Gastroesophageal sphincter (tissue), 4 donors: ENCODE measurements around the gene PTPRD. TPM values are rescaled to one million over a fixed set of nuclear protein-coding genes. Genes with fewer than 3 reads are reported as not detected.

ENCODE experiments used
- ATAC-seq: fragments of 150-250 bp; one replicate; pipeline ENCODE4 v1.9.1; 2016; ENCODE audit warnings: mild to moderate bottlenecking, moderate library complexity
- H3K27ac ChIP-seq, 4 donors: fragments of 200-600 bp; sonication (generic) in 3 of 4; 1 replicate in 3 of 4; 2 replicates in 1 of 4; pipeline ENCODE4 v1.5.1; 2016 to 2019
- H3K27me3 ChIP-seq: fragments of 200-600 bp; sonication (generic); one replicate; pipeline ENCODE4 v1.5.1; 2019
- H3K36me3 ChIP-seq, 2 donors: fragments of 200-600 bp; sonication (generic); one replicate each; pipeline ENCODE4 v1.5.1; 2019; ENCODE audit warnings: control low read depth in 1 of 2
- H3K4me1 ChIP-seq, 3 donors: fragments of 200-600 bp; sonication (generic); 1 replicate in 2 of 3; 2 replicates in 1 of 3; pipeline ENCODE4 v1.5.1; 2016 to 2019; ENCODE audit warnings: control low read depth in 2 of 3
- H3K4me3 ChIP-seq, 2 donors: fragments of 200-600 bp; sonication (generic); one replicate each; pipeline ENCODE4 v1.5.1; 2019; ENCODE audit warnings: mild to moderate bottlenecking in 1 of 2, moderate library complexity in 1 of 2
- H3K9me3 ChIP-seq, 3 donors: fragments of 200-600 bp; sonication (generic); one replicate each; pipeline ENCODE4 v1.5.1; 2017 to 2019; ENCODE audit warnings: control low read depth in 2 of 3
- CTCF ChIP-seq, 4 experiments: fragments of 200-600 bp in 2 of 4; fragments of 450-650 bp in 2 of 4; sonication (generic) in 1 of 4; IDR thresholded peaks; one replicate each; pipeline ENCODE4 v1.5.1; 2017 to 2019; ENCODE audit warnings: antibody characterized with exemption in 4 of 4, mild to moderate bottlenecking in 2 of 4, moderate library complexity in 2 of 4
- EP300 ChIP-seq: sonication (generic); formaldehyde crosslinking; IDR thresholded peaks from one replicate; pipeline ENCODE4 v1.6.1; 2017; ENCODE audit warnings: antibody characterized with exemption, mild to moderate bottlenecking
- POLR2A ChIP-seq, 2 donors: fragments of 450-650 bp; IDR thresholded peaks; one replicate each; pipeline ENCODE4 v1.6.1; 2017; ENCODE audit warnings: antibody characterized with exemption in 2 of 2, mild to moderate bottlenecking in 2 of 2, moderate library complexity in 1 of 2
- POLR2AphosphoS5 ChIP-seq: sonication (generic); formaldehyde crosslinking; IDR thresholded peaks from one replicate; pipeline ENCODE4 v1.6.1; 2017; ENCODE audit warnings: antibody characterized with exemption
- WGBS, 2 donors: methylation state at CpG; one replicate each; pipeline ENCODE4 v1.1.5; 2018; ENCODE audit warnings: low coverage in 1 of 2; 5-methylcytosine and 5-hydroxymethylcytosine counted together
- total RNA-seq, 4 donors: library from RNA; depleted of rRNA; stranded (reverse); fragments of >200 nt; gene quantifications; one replicate each; pipeline ENCODE4 v1.1.0, GENCODE V29; 2016

PTPRD gene
- total RNA-seq, 4 donors from 2014 or later: 3.5 to 53.9 (median 15.8) TPM

DNA sequence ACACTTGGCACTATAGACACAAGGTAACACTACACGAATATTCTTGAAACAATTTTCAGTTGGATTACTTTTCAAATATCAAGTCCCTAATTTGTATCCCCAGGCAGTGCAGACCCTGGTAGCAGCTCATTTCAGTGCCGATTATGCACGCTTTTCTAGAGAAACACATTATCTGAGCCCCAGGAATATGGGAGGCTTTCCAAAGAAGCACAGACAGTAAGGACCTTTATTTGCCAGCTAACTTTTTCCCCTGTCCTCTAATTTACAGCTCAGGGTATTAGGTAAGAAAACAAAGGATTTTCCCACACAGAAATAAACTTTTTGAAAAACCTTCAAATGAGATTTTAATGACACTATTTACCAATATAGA, 1961.0 kb downstream of the PTPRD start:
- Histone ChIP-seq H3K27ac (no peak overlapping the region), H3K27me3 (no peaks in the 10 kb centered on the region), H3K4me1 (no peaks in the 10 kb centered on the region), H3K9me3 (no peaks in the 10 kb centered on the region), H3K36me3 (no peaks in the 10 kb centered on the region), H3K4me3 (no peak overlapping the region)
- TF ChIP-seq CTCF (IDR thresholded peaks at IDR 0.05) (no peak), EP300 (no peak), POLR2A (IDR thresholded peaks at IDR 0.05) (no peak), POLR2AphosphoS5 (no peak)
- WGBS, 2 donors: 18 to 43% methylated on average over 3 of the region's 3 CpGs
- ATAC-seq: no peak

- Histone ChIP-seq H3K4me1 (no peaks in the 10 kb centered on the region), H3K27ac (no peak overlapping the region), H3K4me3 (no peak overlapping the region), H3K36me3 (no peaks in the 10 kb centered on the region), H3K9me3 (no peaks in the 10 kb centered on the region), H3K27me3 (no peaks in the 10 kb centered on the region)
- TF ChIP-seq POLR2AphosphoS5 (no peak), CTCF (IDR thresholded peaks at IDR 0.05) (no peak), POLR2A (IDR thresholded peaks at IDR 0.05) (no peak), EP300 (no peak)
- no peak for ATAC-seq
- WGBS, 2 donors: 80 to 85% methylated on average over 9 to 10 of the region's 10 CpGs
Measured at GRCh38 chr9:8651070-8651845, 1961.5 kb downstream of the PTPRD start.

DNA sequence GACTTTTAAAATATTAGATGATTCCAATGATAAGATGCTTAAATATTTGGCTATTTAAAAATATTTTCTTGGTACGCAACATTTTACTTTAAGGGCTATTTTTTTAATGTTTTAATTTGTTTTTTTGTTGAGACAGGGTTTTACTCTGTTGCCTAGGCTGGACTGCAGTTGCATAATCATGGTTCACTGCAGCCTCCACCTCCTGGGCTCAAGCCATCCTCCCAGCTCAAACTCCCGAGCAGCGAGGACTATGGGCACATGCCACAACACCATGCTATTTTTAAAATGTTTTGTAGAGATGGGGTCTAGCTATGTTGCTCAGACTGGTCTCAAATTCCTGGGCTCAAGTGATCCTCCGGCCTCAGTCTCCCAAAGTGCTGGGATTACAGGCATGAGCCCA, 1963.0 kb downstream of the PTPRD start:
- H3K36me3 ChIP-seq: no peaks in the 10 kb centered on the region
- ATAC-seq: no peak
- no peaks in the 10 kb centered on the region for H3K4me1 ChIP-seq
- no peaks in the 10 kb centered on the region for H3K27me3 ChIP-seq
- H3K9me3 ChIP-seq: no peaks in the 10 kb centered on the region
- TF ChIP-seq POLR2A (IDR thresholded peaks at IDR 0.05): no peak
- TF ChIP-seq EP300: no peak
- no peak for TF ChIP-seq POLR2AphosphoS5
- TF ChIP-seq CTCF (IDR thresholded peaks at IDR 0.05): no peak
- H3K27ac ChIP-seq: no peak overlapping the region
- 72 to 94% methylated on average over 3 of the region's 4 CpGs for WGBS, 2 donors
- H3K4me3 ChIP-seq: no peak overlapping the region

DNA sequence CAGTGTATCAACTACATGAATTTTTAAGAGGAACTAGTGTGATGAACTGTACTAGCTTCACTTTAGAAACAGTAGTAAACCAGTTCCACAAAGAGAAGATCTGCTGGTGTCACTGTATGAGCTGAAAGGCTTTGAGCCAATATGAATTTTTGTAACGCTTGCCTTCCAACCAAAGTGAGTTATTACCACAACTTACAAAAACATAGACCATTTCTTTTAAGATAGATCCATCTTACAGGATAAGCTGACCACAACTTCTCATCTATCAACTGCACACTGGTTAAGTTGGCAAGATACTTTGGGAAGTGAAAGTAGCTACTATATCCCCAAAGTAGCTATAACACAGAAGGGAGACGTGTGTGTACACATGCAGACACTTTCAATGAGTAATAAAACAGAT, 1963.6 kb downstream of the PTPRD start:
- H3K4me3 ChIP-seq: no peak overlapping the region
- H3K4me1 ChIP-seq: no peaks in the 10 kb centered on the region
- no peaks in the 10 kb centered on the region for H3K36me3 ChIP-seq
- TF ChIP-seq EP300 (no peak), POLR2AphosphoS5 (no peak), CTCF (IDR thresholded peaks at IDR 0.05) (no peak), POLR2A (IDR thresholded peaks at IDR 0.05) (no peak)
- ATAC-seq: no peak
- WGBS, 2 donors: 58 to 78% methylated on average over 2 of the region's 2 CpGs
- H3K27me3 ChIP-seq: no peaks in the 10 kb centered on the region
- no peak overlapping the region for H3K27ac ChIP-seq
- no peaks in the 10 kb centered on the region for H3K9me3 ChIP-seq

DNA sequence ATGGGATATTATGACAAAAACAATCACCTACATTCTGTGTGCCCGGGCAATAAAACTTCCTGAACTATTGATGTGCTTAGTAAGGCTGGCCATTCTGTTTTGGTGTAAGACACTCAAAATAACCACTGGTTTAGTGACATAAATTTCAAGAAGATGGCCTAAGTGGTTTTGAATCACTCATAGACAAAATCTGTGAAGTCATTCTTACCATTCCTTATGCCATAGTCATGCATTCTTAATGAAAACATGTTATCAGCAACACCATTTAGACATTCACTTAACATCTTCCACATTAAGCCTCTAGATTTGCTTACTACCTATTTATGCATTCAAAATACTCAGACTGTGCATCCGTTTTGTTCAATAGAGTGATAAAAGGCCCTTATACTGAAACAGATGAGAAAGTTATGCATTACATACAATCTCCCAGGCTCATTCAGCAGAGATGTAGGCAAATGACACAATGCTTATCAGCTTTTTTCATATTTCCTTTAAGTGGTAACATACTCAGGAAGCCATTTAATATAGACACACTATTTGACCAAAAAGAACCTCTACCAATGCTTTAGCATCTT, 1964.4 kb downstream of the PTPRD start:
- ATAC-seq: no peak
- 82 to 87% methylated on average over 2 of the region's 2 CpGs for WGBS, 2 donors
- no peak for TF ChIP-seq POLR2AphosphoS5
- no peak for TF ChIP-seq POLR2A (IDR thresholded peaks at IDR 0.05)
- no peak for TF ChIP-seq CTCF (IDR thresholded peaks at IDR 0.05)
- TF ChIP-seq EP300: no peak

More for the DNA sequence above, 1964.4 kb downstream of the PTPRD start:
- Histone ChIP-seq H3K9me3 (no peaks in the 10 kb centered on the region), H3K36me3 (no peaks in the 10 kb centered on the region), H3K4me1 (no peaks in the 10 kb centered on the region), H3K4me3 (no peak overlapping the region), H3K27ac (no peak overlapping the region), H3K27me3 (no peaks in the 10 kb centered on the region)
